ENCODE results near the gene FN3K. TPM values are rescaled to one million over a fixed set of nuclear protein-coding genes. Genes with fewer than 3 reads are reported as not detected.
"Not testable (repeated sequence)": the region's sequence is repeated elsewhere in the genome, so short reads cannot be mapped to it uniquely, and the experiment has no call there.

The FN3K gene
- total and polyA plus RNA-seq, 2 of the 4 experiments (the other 2 are of a cell fraction): 0.90 to 2.9 TPM

- Histone ChIP-seq H4K91ac (ENCODE audit: insufficient read depth, low read depth, low read length) (no peak overlapping the region), H3K36me3 (ENCODE audit: control insufficient read depth, insufficient read depth, low read length) (peaks cover 18% of the 10 kb centered on the region), H3K27ac (ENCODE audit: insufficient read depth, low read length) (no peak overlapping the region), H3K9me1 (ENCODE audit: insufficient read depth, low read length) (no peaks in the 10 kb centered on the region), H2AK5ac (ENCODE audit: low read depth, low read length) (no peak overlapping the region), H2AK9ac (replicated peaks; ENCODE audit: low read depth, low read length, poor library complexity) (no peak overlapping the region), H3K4me1 (ENCODE audit: control insufficient read depth, insufficient read depth, low read length) (no peaks in the 10 kb centered on the region), H3K4ac (ENCODE audit: low read depth, low read length) (no peak overlapping the region), H3K56ac (ENCODE audit: extremely low read depth, insufficient read depth, low read length) (no peak overlapping the region), H3K9me3 (ENCODE audit: control insufficient read depth, insufficient read depth, low read length) (peaks cover 13% of the 10 kb centered on the region), H3K9ac (ENCODE audit: low read depth, low read length) (no peak overlapping the region), H3K4me2 (ENCODE audit: low read depth, low read length) (no peak overlapping the region), H2BK15ac (ENCODE audit: low read depth, low read length) (no peak overlapping the region), H2BK120ac (ENCODE audit: low read depth, low read length) (no peak overlapping the region), H3K27me3 (ENCODE audit: control insufficient read depth, insufficient read depth, low read length) (no peaks in the 10 kb centered on the region), H2AFZ (replicated peaks; ENCODE audit: low read length, poor library complexity) (no peak overlapping the region), H4K20me1 (ENCODE audit: insufficient read depth, low read length) (no peaks in the 10 kb centered on the region), H4K8ac (ENCODE audit: low read depth in 2 of 2, low read length in 2 of 2) (no peak overlapping the region), H3K23ac (ENCODE audit: low read depth, low read length) (no peak overlapping the region), H4K5ac (ENCODE audit: low read depth, low read length) (no peak overlapping the region), H3K14ac (replicated peaks; ENCODE audit: low read depth, low read length) (no peak overlapping the region), H3K18ac (ENCODE audit: low read depth, low read length) (no peak overlapping the region), H3K4me3 (ENCODE audit: insufficient read depth, low read depth, low read length) (no peak overlapping the region), H2BK5ac (ENCODE audit: low read depth, low read length, poor library complexity, severe bottlenecking) (no peak overlapping the region), H2BK20ac (ENCODE audit: low read depth, low read length) (no peak overlapping the region), H3K79me1 (ENCODE audit: low read depth in 1 of 2, low read length in 2 of 2) (no peaks in the 10 kb centered on the region)
- ATAC-seq (ENCODE audit: low read depth) (no peak), DNase-seq (no peak)
- ChIA-PET POLR2A (ENCODE audit: unreplicated experiment) (no interaction called here), CTCF (no interaction called here)
- TF ChIP-seq CTCF (conservative IDR thresholded peaks at IDR 0.05; ENCODE audit: low read depth, low read length) (no peak), RFX5 (IDR thresholded peaks at IDR 0.05; ENCODE audit: low read depth, low read length) (no peak), BHLHE40 (IDR thresholded peaks at IDR 0.05; ENCODE audit: low read depth, low read length) (no peak)
- no TSS peak for BruUV-seq (replicated peaks)
- WGBS, 2 experiments (ENCODE audit: extremely low coverage in 2 of 2, insufficient read length in 1 of 2): 93% methylated on average over 6 of the region's 16 CpGs; no CpG with 5 or more reads in 1 of the 2 experiments
- in situ Hi-C loops (cut with MboI; ENCODE audit: low sequenced_read_pairs): no loop called here
- intact Hi-C loops (cut with micrococcal nuclease): no loop called here
- dilution Hi-C loops (cut with HindIII; ENCODE audit: low sequenced_read_pairs, unreplicated experiment): no loop called here
Measured at GRCh38 chr17:82743344-82744219, 8.2 kb downstream of the FN3K start.

GRCh38 chr17:82744736-82745135 lies 9.3 kb downstream of the FN3K start:
- H2BK120ac ChIP-seq (ENCODE audit: low read depth, low read length); H3K4me2 ChIP-seq (ENCODE audit: low read depth, low read length); H3K4me3 ChIP-seq (ENCODE audit: insufficient read depth, low read depth, low read length); intact Hi-C loops (cut with micrococcal nuclease); H3K9ac ChIP-seq (ENCODE audit: low read depth, low read length); H3K14ac ChIP-seq (replicated peaks; ENCODE audit: low read depth, low read length); H4K91ac ChIP-seq (ENCODE audit: insufficient read depth, low read depth, low read length); H4K20me1 ChIP-seq (ENCODE audit: insufficient read depth, low read length); H3K23ac ChIP-seq (ENCODE audit: low read depth, low read length); H2BK20ac ChIP-seq (ENCODE audit: low read depth, low read length); in situ Hi-C loops (cut with MboI; ENCODE audit: low sequenced_read_pairs); H2AK5ac ChIP-seq (ENCODE audit: low read depth, low read length); H2AFZ ChIP-seq (replicated peaks; ENCODE audit: low read length, poor library complexity); H3K4me1 ChIP-seq (ENCODE audit: control insufficient read depth, insufficient read depth, low read length); DNase-seq; ATAC-seq (ENCODE audit: low read depth); H3K27ac ChIP-seq (ENCODE audit: insufficient read depth, low read length); H3K4ac ChIP-seq (ENCODE audit: low read depth, low read length); H3K79me1 ChIP-seq (ENCODE audit: low read depth in 1 of 2, low read length in 2 of 2); H3K9me1 ChIP-seq (ENCODE audit: insufficient read depth, low read length); H2BK5ac ChIP-seq (ENCODE audit: low read depth, low read length, poor library complexity, severe bottlenecking); H2BK15ac ChIP-seq (ENCODE audit: low read depth, low read length); H4K5ac ChIP-seq (ENCODE audit: low read depth, low read length); H3K27me3 ChIP-seq (ENCODE audit: control insufficient read depth, insufficient read depth, low read length); POLR2A ChIA-PET (ENCODE audit: unreplicated experiment); dilution Hi-C loops (cut with HindIII; ENCODE audit: low sequenced_read_pairs, unreplicated experiment); BruUV-seq (replicated peaks); CTCF ChIA-PET; H4K8ac ChIP-seq (ENCODE audit: low read depth in 2 of 2, low read length in 2 of 2); H3K56ac ChIP-seq (ENCODE audit: extremely low read depth, insufficient read depth, low read length); H3K18ac ChIP-seq (ENCODE audit: low read depth, low read length); H2AK9ac ChIP-seq (replicated peaks; ENCODE audit: low read depth, low read length, poor library complexity): not testable (repeated sequence)
- Histone ChIP-seq H3K36me3 (ENCODE audit: control insufficient read depth, insufficient read depth, low read length) (peaks cover 18% of the 10 kb centered on the region), H3K9me3 (ENCODE audit: control insufficient read depth, insufficient read depth, low read length) (peaks cover 13% of the 10 kb centered on the region)
- WGBS, 2 experiments (ENCODE audit: extremely low coverage in 2 of 2, insufficient read length in 1 of 2): no CpG with 5 or more reads among the region's 7 CpGs
